A549 (cell line): ENCODE data around the gene TXNDC8. TPM values are rescaled to one million over a fixed set of nuclear protein-coding genes. Genes with fewer than 3 reads are reported as not detected.

ENCODE experiments used
- ATAC-seq, 2 experiments: fragments of 200-7000 bp in 1 of 2; fragments of >200 bp in 1 of 2; cut with Nextera tagmentation in 1 of 2; cut with Tn5 transposase in 1 of 2; 3 replicates each; pipeline versions ENCODE4 v1.8.0 to v1.9.1; 2018 to 2020; ENCODE audit warnings: mild to moderate bottlenecking in 1 of 2, moderate library complexity in 1 of 2
- CTCF ChIA-PET: fragments of 300-600 bp; sonication (Branson Sonifier 250); formaldehyde crosslinking; extraction: SDS; loops from one replicate; lab custom pipeline; 2021; ENCODE audit warnings: antibody characterized with exemption, inconsistent platforms; lab: Yijun Ruan, JAX
- POLR2A ChIA-PET: fragments of 350-600 bp; formaldehyde crosslinking; extraction: SDS; loops from one replicate; lab custom pipeline; 2021; ENCODE audit warnings: antibody characterized with exemption, inconsistent platforms; lab: Yijun Ruan, JAX
- DNase-seq, 2 experiments: peaks; one replicate each; pipeline versions ENCODE4 v3.0.0 to v3.0.0-alpha.2; 2011 to 2016; ENCODE audit warnings: low read depth in 1 of 2, low spot score in 1 of 2
- FAIRE-seq: peaks from 2 replicates; lab custom pipeline; 2011; peaks lifted over from hg19 to GRCh38; lab: Jason Lieb, UNC
- H3K27ac ChIP-seq, 2 experiments: fragments of >200 bp; sonication (Bioruptor Twin); formaldehyde crosslinking; 3 replicates each; pipeline ENCODE4 v1.5.1; 2016 to 2017
- H3K4me1 ChIP-seq: fragments of >200 bp; sonication (Bioruptor Twin); formaldehyde crosslinking; 3 replicates; pipeline ENCODE4 v1.6.1; 2016
- H3K4me2 ChIP-seq: fragments of >200 bp; sonication (Bioruptor Twin); formaldehyde crosslinking; 3 replicates; pipeline ENCODE4 v1.6.1; 2016
- H3K4me3 ChIP-seq: fragments of >200 bp; sonication (Bioruptor Twin); formaldehyde crosslinking; 3 replicates; pipeline ENCODE4 v1.5.1; 2016
- H3K9me3 ChIP-seq: fragments of >200 bp; sonication (Bioruptor Twin); formaldehyde crosslinking; 3 replicates; pipeline ENCODE4 v1.6.1; 2016
- BHLHE40 ChIP-seq: IDR thresholded peaks from 2 replicates; pipeline ENCODE4 v1.6.1; 2012; ENCODE audit warnings: low read depth, low read length, inconsistent platforms
- CTCF ChIP-seq: fragments of >200 bp; sonication (Bioruptor Twin); formaldehyde crosslinking; IDR thresholded peaks from 3 replicates; pipeline ENCODE4 v1.5.1; 2016
- EHF ChIP-seq: fragments of 250-450 bp; sonication (Bioruptor Pico); IDR thresholded peaks from 2 replicates; pipeline ENCODE4 v1.5.0; 2020; ENCODE audit warnings: mild to moderate bottlenecking
- EHMT2 ChIP-seq: fragments of 200-600 bp; sonication (generic); IDR thresholded peaks from 2 replicates; pipeline ENCODE4 v1.6.1; 2016; ENCODE audit warnings: antibody characterized with exemption, low read depth, mild to moderate bottlenecking, moderate library complexity
- EP300 ChIP-seq, 2 experiments: fragments of >200 bp; sonication (Bioruptor Twin); formaldehyde crosslinking; IDR thresholded peaks; 2 replicates in 1 of 2; 3 replicates in 1 of 2; pipeline ENCODE4 v1.6.1; 2016 to 2017
- FOSL2 ChIP-seq, 2 experiments: fragments of 450-650 bp in 1 of 2; fragments of >200 bp in 1 of 2; sonication (Bioruptor Twin) in 1 of 2; formaldehyde crosslinking; IDR thresholded peaks; 2 replicates each; pipeline versions ENCODE4 v1.5.0 to v1.6.1; 2016 to 2020; ENCODE audit warnings: mild to moderate bottlenecking in 1 of 2, moderate library complexity in 1 of 2
- FOXS1 ChIP-seq: fragments of 250-450 bp; sonication (Bioruptor Pico); IDR thresholded peaks from 2 replicates; pipeline ENCODE4 v1.5.0; 2020; ENCODE audit warnings: mild to moderate bottlenecking, moderate library complexity
- GATA3 ChIP-seq: IDR thresholded peaks from 2 replicates; pipeline ENCODE4 v1.6.1; 2012; ENCODE audit warnings: borderline replicate concordance
- HMGXB4 ChIP-seq: fragments of 250-450 bp; sonication (Bioruptor Pico); IDR thresholded peaks from 2 replicates; pipeline ENCODE4 v1.5.0; 2021; ENCODE audit warnings: mild to moderate bottlenecking, moderate library complexity, borderline replicate concordance
- HOXA7 ChIP-seq: fragments of 250-450 bp; sonication (Bioruptor Pico); IDR thresholded peaks from 2 replicates; pipeline ENCODE4 v1.5.0; 2020; ENCODE audit warnings: mild to moderate bottlenecking, moderate library complexity
- NFE2L2 ChIP-seq: fragments of 150-350 bp; conservative IDR thresholded peaks from 2 replicates; pipeline ENCODE4 v1.6.1; 2014; ENCODE audit warnings: low read length
- RARB ChIP-seq: fragments of 250-450 bp; sonication (Bioruptor Pico); IDR thresholded peaks from 2 replicates; pipeline ENCODE4 v1.8.0; 2021; ENCODE audit warnings: mild to moderate bottlenecking, moderate library complexity
- RNF2 ChIP-seq: fragments of 200-600 bp; sonication (generic); IDR thresholded peaks from 2 replicates; pipeline ENCODE4 v1.6.1; 2016; ENCODE audit warnings: low read depth, mild to moderate bottlenecking, antibody characterized with exemption, moderate library complexity, borderline replicate concordance
- ZSCAN20 ChIP-seq: fragments of 250-450 bp; sonication (Bioruptor Pico); IDR thresholded peaks from 2 replicates; pipeline ENCODE4 v1.8.0; 2022; ENCODE audit warnings: mild to moderate bottlenecking, moderate library complexity
- WGBS: methylation state at CpG from one replicate; pipeline ENCODE4 v1.1.6; 2017; ENCODE audit errors: missing lambda C conversion rate; 5-methylcytosine and 5-hydroxymethylcytosine counted together
- polyA plus RNA-seq, 4 experiments: library from polyadenylated mRNA; depleted of rRNA in 3 of 4; stranded (reverse); fragments of >200 nt; fragmentation: RNase III in 1 of 4; extraction: RNeasy Plus Mini Kit Qiagen cat#74134 plus additional on column Dnase treatment in 1 of 4; gene quantifications; 2 replicates in 3 of 4; 3 replicates in 1 of 4; pipeline ENCODE4 v1.2.3, GENCODE V29; 2011 to 2017
- TF ChIP-seq, protein P1 (sequence below): fragments of >200 bp; sonication (Bioruptor Twin); formaldehyde crosslinking; IDR thresholded peaks from 2 replicates; pipeline ENCODE4 v1.6.1; 2016
- TF ChIP-seq, protein P2 (sequence below): fragments of 200-600 bp; sonication (generic); IDR thresholded peaks from 2 replicates; pipeline ENCODE4 v1.6.1; 2016; ENCODE audit warnings: antibody characterized with exemption, mild to moderate bottlenecking, moderate library complexity
- TF ChIP-seq, protein P3 (sequence below): IDR thresholded peaks from 2 replicates; pipeline ENCODE4 v1.6.1; 2012

The TXNDC8 gene
- polyA plus RNA-seq, 2 of the 4 experiments (the other 2 are of a cell fraction), result not detected

- Histone ChIP-seq H3K4me1 (no peaks in the 10 kb centered on the region), H3K4me2 (no peak overlapping the region), H3K27ac (no peak overlapping the region), H3K4me3 (no peak overlapping the region), H3K9me3 (peaks cover under 1% of the 10 kb centered on the region; the same call in 1 of the 3 replicates)
- ChIA-PET CTCF (interaction anchor here (1.1 kb wide), 1 partner anchor 95 kb away, joined by 3 read pairs; no protein-coding TSS in a partner anchor), POLR2A (no interaction called here)
- WGBS, result 78% methylated on average over 1 of the region's 1 CpG
- FAIRE-seq (no peak), ATAC-seq (no peak), DNase-seq (no peak)
- TF ChIP-seq EP300 (IDR thresholded peaks at IDR 0.05) (no peak), NFE2L2 (no peak), RNF2 (no peak), ZSCAN20 (CRISPR knock-in tag) (no peak)
- TF ChIP-seq, protein P1, sequence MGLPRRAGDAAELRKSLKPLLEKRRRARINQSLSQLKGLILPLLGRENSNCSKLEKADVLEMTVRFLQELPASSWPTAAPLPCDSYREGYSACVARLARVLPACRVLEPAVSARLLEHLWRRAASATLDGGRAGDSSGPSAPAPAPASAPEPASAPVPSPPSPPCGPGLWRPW, result no peak
Measured at GRCh38 chr9:110336363-110336762, 1.3 kb downstream of the TXNDC8 start.

GRCh38 chr9:110334871-110335270, 2.8 kb downstream of the TXNDC8 start:
- ChIA-PET CTCF (interaction anchor here (0.9 kb wide), 1 partner anchor 10 kb away, joined by 3 read pairs; no protein-coding TSS in a partner anchor), POLR2A (no interaction called here)
- no peaks in the 10 kb centered on the region for H3K4me1 ChIP-seq
- no peak overlapping the region for H3K4me3 ChIP-seq
- ATAC-seq (no peak), FAIRE-seq (no peak), DNase-seq (no peak)
- H3K27ac ChIP-seq, result no peak overlapping the region
- no peak overlapping the region for H3K4me2 ChIP-seq
- H3K9me3 ChIP-seq, result peaks cover 6% of the 10 kb centered on the region; the same call in 2 of the 3 replicates
- TF ChIP-seq RNF2 (no peak), RARB (CRISPR knock-in tag) (no peak), BHLHE40 (no peak), EHMT2 (no peak), EHF (no peak), GATA3 (no peak), FOXS1 (CRISPR knock-in tag) (no peak), HOXA7 (CRISPR knock-in tag) (no peak), CTCF (no peak), HMGXB4 (CRISPR knock-in tag) (no peak), FOSL2 (IDR thresholded peaks at IDR 0.05) (no peak), FOSL2 (CRISPR knock-in tag; IDR thresholded peaks at IDR 0.05) (no peak)
- TF ChIP-seq, protein P2, sequence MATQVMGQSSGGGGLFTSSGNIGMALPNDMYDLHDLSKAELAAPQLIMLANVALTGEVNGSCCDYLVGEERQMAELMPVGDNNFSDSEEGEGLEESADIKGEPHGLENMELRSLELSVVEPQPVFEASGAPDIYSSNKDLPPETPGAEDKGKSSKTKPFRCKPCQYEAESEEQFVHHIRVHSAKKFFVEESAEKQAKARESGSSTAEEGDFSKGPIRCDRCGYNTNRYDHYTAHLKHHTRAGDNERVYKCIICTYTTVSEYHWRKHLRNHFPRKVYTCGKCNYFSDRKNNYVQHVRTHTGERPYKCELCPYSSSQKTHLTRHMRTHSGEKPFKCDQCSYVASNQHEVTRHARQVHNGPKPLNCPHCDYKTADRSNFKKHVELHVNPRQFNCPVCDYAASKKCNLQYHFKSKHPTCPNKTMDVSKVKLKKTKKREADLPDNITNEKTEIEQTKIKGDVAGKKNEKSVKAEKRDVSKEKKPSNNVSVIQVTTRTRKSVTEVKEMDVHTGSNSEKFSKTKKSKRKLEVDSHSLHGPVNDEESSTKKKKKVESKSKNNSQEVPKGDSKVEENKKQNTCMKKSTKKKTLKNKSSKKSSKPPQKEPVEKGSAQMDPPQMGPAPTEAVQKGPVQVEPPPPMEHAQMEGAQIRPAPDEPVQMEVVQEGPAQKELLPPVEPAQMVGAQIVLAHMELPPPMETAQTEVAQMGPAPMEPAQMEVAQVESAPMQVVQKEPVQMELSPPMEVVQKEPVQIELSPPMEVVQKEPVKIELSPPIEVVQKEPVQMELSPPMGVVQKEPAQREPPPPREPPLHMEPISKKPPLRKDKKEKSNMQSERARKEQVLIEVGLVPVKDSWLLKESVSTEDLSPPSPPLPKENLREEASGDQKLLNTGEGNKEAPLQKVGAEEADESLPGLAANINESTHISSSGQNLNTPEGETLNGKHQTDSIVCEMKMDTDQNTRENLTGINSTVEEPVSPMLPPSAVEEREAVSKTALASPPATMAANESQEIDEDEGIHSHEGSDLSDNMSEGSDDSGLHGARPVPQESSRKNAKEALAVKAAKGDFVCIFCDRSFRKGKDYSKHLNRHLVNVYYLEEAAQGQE, result no peak
- TF ChIP-seq, protein P3, sequence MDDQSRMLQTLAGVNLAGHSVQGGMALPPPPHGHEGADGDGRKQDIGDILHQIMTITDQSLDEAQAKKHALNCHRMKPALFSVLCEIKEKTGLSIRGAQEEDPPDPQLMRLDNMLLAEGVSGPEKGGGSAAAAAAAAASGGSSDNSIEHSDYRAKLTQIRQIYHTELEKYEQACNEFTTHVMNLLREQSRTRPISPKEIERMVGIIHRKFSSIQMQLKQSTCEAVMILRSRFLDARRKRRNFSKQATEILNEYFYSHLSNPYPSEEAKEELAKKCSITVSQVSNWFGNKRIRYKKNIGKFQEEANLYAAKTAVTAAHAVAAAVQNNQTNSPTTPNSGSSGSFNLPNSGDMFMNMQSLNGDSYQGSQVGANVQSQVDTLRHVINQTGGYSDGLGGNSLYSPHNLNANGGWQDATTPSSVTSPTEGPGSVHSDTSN, result no peak
